ENCODE data around the gene SUMF1.
"Not testable (repeated sequence)": the region's sequence is repeated elsewhere in the genome, so short reads cannot be mapped to it uniquely, and the experiment has no call there.

The SUMF1 gene

GRCh38 chr3:4460334-4460733 lies 6.7 kb downstream of the SUMF1 start:
- DNase-seq (ENCODE audit: low spot score) = no peak

- DNase-seq (ENCODE audit: low spot score) = no peak
Observed at GRCh38 chr3:4458961-4459360, 8.1 kb downstream of the SUMF1 start.

GRCh38 chr3:4456780-4457179 lies 10.3 kb downstream of the SUMF1 start:
- DNase-seq (ENCODE audit: low spot score) = not testable (repeated sequence)

- DNase-seq (ENCODE audit: low spot score) = no peak
Observed at GRCh38 chr3:4454142-4454541, 12.9 kb downstream of the SUMF1 start.

DNA sequence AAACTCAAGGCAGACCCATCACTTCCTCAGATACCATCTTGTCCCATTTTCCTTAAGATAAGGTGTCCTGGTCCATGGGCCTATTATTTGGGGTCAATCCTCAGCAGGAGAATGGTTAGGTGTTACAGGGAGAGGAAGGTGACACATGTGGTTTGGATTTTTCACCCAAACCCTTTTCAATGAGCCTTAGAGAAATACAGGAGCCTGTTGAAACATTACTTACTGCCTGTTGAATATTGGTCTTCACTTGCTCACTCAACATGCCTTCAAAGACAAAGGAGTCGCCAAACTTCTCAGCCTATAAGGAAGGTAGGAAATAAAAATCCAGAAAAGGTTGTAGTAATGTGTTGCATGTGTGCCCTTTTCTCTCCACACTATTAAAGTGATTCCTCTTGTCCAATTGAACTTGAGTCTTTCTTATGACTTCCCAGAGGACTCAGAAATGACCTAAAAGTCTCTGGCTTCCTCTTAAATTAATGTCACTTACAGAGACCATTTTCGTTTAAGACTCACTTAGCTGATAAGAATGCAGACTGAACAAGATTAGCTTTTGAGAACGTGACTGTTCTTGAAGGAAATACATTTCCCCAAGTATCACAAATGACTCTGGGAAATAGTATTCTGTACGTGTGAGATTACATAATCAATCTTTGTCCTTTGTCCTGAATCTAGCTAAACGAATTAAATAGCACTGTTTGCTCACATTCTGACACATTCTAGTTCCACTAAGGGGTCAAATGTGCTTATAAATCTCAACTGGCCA lies 17.8 kb downstream of the SUMF1 start:
- DNase-seq (ENCODE audit: low spot score) = no peak

GRCh38 chr3:4448187-4448586 lies 18.9 kb downstream of the SUMF1 start:
- DNase-seq (ENCODE audit: low spot score) = no peak

- DNase-seq (ENCODE audit: low spot score) = no peak
Observed at GRCh38 chr3:4447295-4447999, 19.6 kb downstream of the SUMF1 start.

GRCh38 chr3:4440951-4441350 lies 26.1 kb downstream of the SUMF1 start:
- DNase-seq (ENCODE audit: low spot score) = no peak

- DNase-seq (ENCODE audit: low spot score) = no peak
Observed at GRCh38 chr3:4438296-4438695, 28.8 kb downstream of the SUMF1 start.

- DNase-seq (ENCODE audit: low spot score) = no peak
Observed at GRCh38 chr3:4432259-4432658, 34.8 kb downstream of the SUMF1 start.

GRCh38 chr3:4429648-4430350 lies 37.3 kb downstream of the SUMF1 start:
- DNase-seq (ENCODE audit: low spot score) = no peak

GRCh38 chr3:4426782-4427344 lies 40.2 kb downstream of the SUMF1 start:
- no peak for DNase-seq (ENCODE audit: low spot score)

DNA sequence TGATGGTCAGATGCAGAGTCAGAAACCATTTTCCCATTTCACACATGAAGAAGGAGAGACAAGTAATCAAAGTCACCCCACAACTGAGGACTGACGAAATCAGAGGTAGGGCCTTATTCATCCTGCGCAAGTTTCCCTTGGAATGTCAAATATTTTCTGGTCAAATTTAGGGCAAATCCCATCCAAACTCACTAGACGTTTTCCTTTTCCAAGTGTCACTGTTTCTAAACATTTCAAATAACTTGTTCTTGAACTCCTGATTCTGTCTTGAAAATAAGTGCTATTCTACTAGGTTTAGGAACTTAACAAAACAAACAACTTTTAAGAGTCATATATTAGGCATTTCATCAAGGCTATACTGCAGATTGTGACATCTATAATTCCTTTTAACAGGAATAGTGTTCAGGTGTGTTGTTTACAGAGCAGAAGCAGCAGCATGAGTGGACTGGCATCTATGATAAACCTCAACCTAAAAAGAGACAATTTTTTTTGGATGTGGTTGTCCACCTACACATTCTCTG lies 40.7 kb downstream of the SUMF1 start:
- no peak for DNase-seq (ENCODE audit: low spot score)

- DNase-seq (ENCODE audit: low spot score) = no peak
Observed at GRCh38 chr3:4425707-4426106, 41.4 kb downstream of the SUMF1 start.

- no peak for DNase-seq (ENCODE audit: low spot score)
Observed at GRCh38 chr3:4425055-4425454, 42.0 kb downstream of the SUMF1 start.

GRCh38 chr3:4421121-4421520 lies 45.9 kb downstream of the SUMF1 start:
- no peak for DNase-seq (ENCODE audit: low spot score)

- no peak for DNase-seq (ENCODE audit: low spot score)
Observed at GRCh38 chr3:4419920-4420319, 47.1 kb downstream of the SUMF1 start.

- DNase-seq (ENCODE audit: low spot score) = no peak
Observed at GRCh38 chr3:4419386-4419785, 47.7 kb downstream of the SUMF1 start.

GRCh38 chr3:4418156-4418555 lies 48.9 kb downstream of the SUMF1 start:
- DNase-seq (ENCODE audit: low spot score) = no peak

GRCh38 chr3:4417449-4417848 lies 49.6 kb downstream of the SUMF1 start:
- no peak for DNase-seq (ENCODE audit: low spot score)

DNA sequence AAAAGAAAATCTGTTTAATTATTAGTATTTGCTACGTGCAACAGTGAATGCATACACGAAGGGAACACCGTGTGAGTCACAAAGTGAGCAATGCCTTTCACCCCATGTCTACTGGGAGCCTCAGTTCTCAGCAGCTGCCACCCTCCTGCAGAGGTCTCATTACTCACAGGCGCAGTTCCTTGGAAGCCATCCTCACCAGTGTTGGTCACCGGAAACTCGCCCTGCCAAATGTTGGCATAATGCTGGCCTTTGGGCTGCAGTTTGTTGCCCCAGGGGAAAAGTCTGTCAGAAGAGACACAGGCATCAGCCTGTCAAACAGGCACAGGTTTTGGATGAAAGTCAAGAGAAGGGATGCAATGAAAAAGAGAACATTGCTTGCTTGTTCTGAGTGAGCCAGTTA lies 50.1 kb downstream of the SUMF1 start:
- no peak for DNase-seq (ENCODE audit: low spot score)

DNA sequence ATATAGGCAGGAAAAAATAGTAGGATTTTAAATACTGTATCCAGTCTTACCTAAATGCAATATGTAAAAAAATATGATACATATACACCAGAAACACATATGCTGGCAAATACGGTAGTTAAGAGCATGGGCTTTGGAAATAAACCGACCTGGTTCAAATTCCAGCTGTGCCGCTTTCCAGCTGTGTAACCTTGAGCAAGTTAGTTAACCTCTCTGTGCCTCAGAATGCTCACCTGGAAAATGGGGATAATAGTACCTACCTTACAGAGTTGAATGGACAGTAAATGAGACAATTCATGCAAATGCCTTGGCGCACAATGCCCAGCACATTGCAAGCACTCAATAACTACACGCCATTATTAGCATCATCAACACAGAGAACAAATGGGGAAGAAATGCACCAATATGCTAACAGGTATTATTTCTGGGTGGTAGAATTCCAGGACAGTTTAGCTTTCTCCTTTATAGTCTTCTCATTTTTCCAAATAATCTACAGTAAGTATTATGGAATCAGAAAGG lies 50.6 kb downstream of the SUMF1 start:
- DNase-seq (ENCODE audit: low spot score) = no peak

Data from putamen (tissue), 1 donor.